ENCODE results near the gene MRPL22. TPM values are rescaled to one million over a fixed set of nuclear protein-coding genes. Genes with fewer than 3 reads are reported as not detected.

The MRPL22 gene
- total RNA-seq (ENCODE audit: low replicate concordance), result 25.7 and 49.1 TPM in 2 replicates

- H4K20me1 ChIP-seq (ENCODE audit: low read depth), result peaks cover 4% of the 10 kb centered on the region
- H3K36me3 Mint-ChIP-seq, result no peaks in the 10 kb centered on the region
- H3K27ac ChIP-seq, result no peak within 1 kb of the TSS
- peak within 1 kb of the TSS; percentile 86 for H3K9ac ChIP-seq
- H3K4me2 ChIP-seq, result peak within 1 kb of the TSS; percentile 94
- H3K79me2 ChIP-seq (ENCODE audit: low read depth), result peaks cover 60% of the 10 kb centered on the region
- H2AFZ ChIP-seq (replicated peaks), result peak within 1 kb of the TSS; percentile 94
- no peaks in the 10 kb centered on the region for H3K27me3 ChIP-seq
- H3K4me3 Mint-ChIP-seq, result peak within 1 kb of the TSS; percentile 100
- H3K27me3 Mint-ChIP-seq (ENCODE audit: insufficient read depth, low read depth), result no peaks in the 10 kb centered on the region
- peak within 1 kb of the TSS; percentile 99 for H3K27ac Mint-ChIP-seq
- no peaks in the 10 kb centered on the region for H3K36me3 ChIP-seq
- peaks cover 18% of the 10 kb centered on the region for H3K4me1 Mint-ChIP-seq
- TF ChIP-seq EZH2 (IDR thresholded peaks at IDR 0.05) (no peak), EZH2phosphoT487 (IDR thresholded peaks at IDR 0.05) (no peak)
- TF ChIP-seq, protein P1, sequence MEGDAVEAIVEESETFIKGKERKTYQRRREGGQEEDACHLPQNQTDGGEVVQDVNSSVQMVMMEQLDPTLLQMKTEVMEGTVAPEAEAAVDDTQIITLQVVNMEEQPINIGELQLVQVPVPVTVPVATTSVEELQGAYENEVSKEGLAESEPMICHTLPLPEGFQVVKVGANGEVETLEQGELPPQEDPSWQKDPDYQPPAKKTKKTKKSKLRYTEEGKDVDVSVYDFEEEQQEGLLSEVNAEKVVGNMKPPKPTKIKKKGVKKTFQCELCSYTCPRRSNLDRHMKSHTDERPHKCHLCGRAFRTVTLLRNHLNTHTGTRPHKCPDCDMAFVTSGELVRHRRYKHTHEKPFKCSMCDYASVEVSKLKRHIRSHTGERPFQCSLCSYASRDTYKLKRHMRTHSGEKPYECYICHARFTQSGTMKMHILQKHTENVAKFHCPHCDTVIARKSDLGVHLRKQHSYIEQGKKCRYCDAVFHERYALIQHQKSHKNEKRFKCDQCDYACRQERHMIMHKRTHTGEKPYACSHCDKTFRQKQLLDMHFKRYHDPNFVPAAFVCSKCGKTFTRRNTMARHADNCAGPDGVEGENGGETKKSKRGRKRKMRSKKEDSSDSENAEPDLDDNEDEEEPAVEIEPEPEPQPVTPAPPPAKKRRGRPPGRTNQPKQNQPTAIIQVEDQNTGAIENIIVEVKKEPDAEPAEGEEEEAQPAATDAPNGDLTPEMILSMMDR (IDR thresholded peaks at IDR 0.05), result no peak
- H3K9me3 ChIP-seq (ENCODE audit: low read depth), result no peaks in the 10 kb centered on the region
- DNase-seq (ENCODE audit: low spot score), result peak; percentile 94
- no peaks in the 10 kb centered on the region for H3K9me3 Mint-ChIP-seq
- peaks cover 3% of the 10 kb centered on the region for H3F3A ChIP-seq (ENCODE audit: low read depth)
- peaks cover 14% of the 10 kb centered on the region for H3K4me1 ChIP-seq
- H3K4me3 ChIP-seq, result peak within 1 kb of the TSS; percentile 93
Observed at GRCh38 chr5:154940772-154941620, at the start of gene MRPL22. Gene MRPL22, plus strand, starts transcription at chr5:154941073. Its CDS starts 38 bp downstream, at chr5:154941111.

- H3K9ac ChIP-seq, result no peak overlapping the region
- no peaks in the 10 kb centered on the region for H3K4me1 ChIP-seq
- Mint-ChIP-seq H3K36me3 (peaks cover 45% of the 10 kb centered on the region), H3K27ac (no peak overlapping the region), H3K27me3 (ENCODE audit: insufficient read depth, low read depth) (no peaks in the 10 kb centered on the region), H3K4me3 (no peak overlapping the region), H3K9me3 (peaks cover under 1% of the 10 kb centered on the region), H3K4me1 (no peaks in the 10 kb centered on the region)
- no peak overlapping the region for H3K27ac ChIP-seq
- no peak overlapping the region for H3K4me2 ChIP-seq
- no peak overlapping the region for H2AFZ ChIP-seq (replicated peaks)
- H3K36me3 ChIP-seq, result peaks cover 7% of the 10 kb centered on the region
- H3K4me3 ChIP-seq, result no peak overlapping the region
- peaks cover 4% of the 10 kb centered on the region for H3F3A ChIP-seq (ENCODE audit: low read depth)
- DNase-seq (ENCODE audit: low spot score), result no peak
- TF ChIP-seq EZH2phosphoT487 (IDR thresholded peaks at IDR 0.05) (no peak), EZH2 (IDR thresholded peaks at IDR 0.05) (no peak)
- TF ChIP-seq, protein P1 (IDR thresholded peaks at IDR 0.05), result no peak
- H3K79me2 ChIP-seq (ENCODE audit: low read depth), result no peaks in the 10 kb centered on the region
- H4K20me1 ChIP-seq (ENCODE audit: low read depth), result no peaks in the 10 kb centered on the region
- H3K9me3 ChIP-seq (ENCODE audit: low read depth), result no peaks in the 10 kb centered on the region
- no peaks in the 10 kb centered on the region for H3K27me3 ChIP-seq
Observed at GRCh38 chr5:154892369-154892771, 48.5 kb upstream of the MRPL22 start.

- Mint-ChIP-seq H3K4me3 (no peak overlapping the region), H3K9me3 (no peaks in the 10 kb centered on the region), H3K27ac (peak overlapping the region; percentile 28), H3K36me3 (peaks cover 39% of the 10 kb centered on the region), H3K27me3 (ENCODE audit: insufficient read depth, low read depth) (no peaks in the 10 kb centered on the region), H3K4me1 (no peaks in the 10 kb centered on the region)
- no peaks in the 10 kb centered on the region for H3K27me3 ChIP-seq
- H3K9me3 ChIP-seq (ENCODE audit: low read depth), result no peaks in the 10 kb centered on the region
- H3K4me2 ChIP-seq, result no peak overlapping the region
- DNase-seq (ENCODE audit: low spot score), result no peak
- H3F3A ChIP-seq (ENCODE audit: low read depth), result no peaks in the 10 kb centered on the region
- H3K9ac ChIP-seq, result no peak overlapping the region
- TF ChIP-seq, protein P1 (IDR thresholded peaks at IDR 0.05), result no peak
- TF ChIP-seq EZH2 (IDR thresholded peaks at IDR 0.05), result no peak
- no peak for TF ChIP-seq EZH2phosphoT487 (IDR thresholded peaks at IDR 0.05)
- no peak overlapping the region for H3K4me3 ChIP-seq
- no peaks in the 10 kb centered on the region for H3K79me2 ChIP-seq (ENCODE audit: low read depth)
- no peaks in the 10 kb centered on the region for H3K4me1 ChIP-seq
- no peak overlapping the region for H3K27ac ChIP-seq
- H3K36me3 ChIP-seq, result peaks cover 7% of the 10 kb centered on the region
- no peaks in the 10 kb centered on the region for H4K20me1 ChIP-seq (ENCODE audit: low read depth)
- no peak overlapping the region for H2AFZ ChIP-seq (replicated peaks)
Observed at GRCh38 chr5:154893381-154893780, 47.5 kb upstream of the MRPL22 start.

All from neural progenitor cell (in vitro differentiated cells).